H9 (cell line): Measurements from ENCODE around the gene SRRM2. TPM values are rescaled to one million over a fixed set of nuclear protein-coding genes. Genes with fewer than 3 reads are reported as not detected.

Source experiments
- DNase-seq: peaks from one replicate; pipeline ENCODE4 v3.0.0-alpha.2; 2017
- H2AFZ ChIP-seq: one replicate; pipeline ENCODE4 v1.6.1; 2013; ENCODE audit warnings: mild to moderate bottlenecking, low read length, control low read depth, moderate library complexity
- H2AK5ac ChIP-seq: 2 replicates; pipeline ENCODE4 v1.6.1; 2013; ENCODE audit warnings: low read length, control low read depth, mixed read lengths; ENCODE audit not compliant: insufficient read length
- H2BK120ac ChIP-seq: one replicate; pipeline ENCODE4 v1.6.1; 2013; ENCODE audit warnings: low read depth, mild to moderate bottlenecking, low read length, control low read depth, inconsistent platforms; ENCODE audit not compliant: poor library complexity, severe bottlenecking
- H2BK12ac ChIP-seq: 2 replicates; pipeline ENCODE4 v1.6.1; 2013; ENCODE audit warnings: low read length, control low read depth, mixed read lengths, low read depth; ENCODE audit not compliant: insufficient read length
- H2BK15ac ChIP-seq: 2 replicates; pipeline ENCODE4 v1.6.1; 2013; ENCODE audit warnings: low read depth, low read length, control low read depth
- H2BK20ac ChIP-seq: one replicate; pipeline ENCODE4 v1.6.1; 2013; ENCODE audit warnings: low read depth, mild to moderate bottlenecking, low read length, control low read depth, inconsistent platforms; ENCODE audit not compliant: poor library complexity, severe bottlenecking
- H2BK5ac ChIP-seq: 2 replicates; pipeline ENCODE4 v1.6.1; 2013; ENCODE audit warnings: low read length, control low read depth, mixed read lengths; ENCODE audit not compliant: insufficient read length
- H3K14ac ChIP-seq: 2 replicates; pipeline ENCODE4 v1.6.1; 2013; ENCODE audit warnings: low read length, control low read depth; ENCODE audit not compliant: insufficient read depth
- H3K18ac ChIP-seq: 2 replicates; pipeline ENCODE4 v1.6.1; 2013; ENCODE audit warnings: low read depth, mild to moderate bottlenecking, mixed read lengths, low read length, control low read depth; ENCODE audit not compliant: insufficient read length
- H3K23ac ChIP-seq: 2 replicates; pipeline ENCODE4 v1.6.1; 2013; ENCODE audit warnings: low read length, control low read depth, mixed read lengths, low read depth; ENCODE audit not compliant: insufficient read length
- H3K23me2 ChIP-seq: 2 replicates; pipeline ENCODE4 v1.6.1; 2013; ENCODE audit warnings: low read depth, mild to moderate bottlenecking, mixed read lengths, low read length, control low read depth; ENCODE audit not compliant: insufficient read length, poor library complexity, severe bottlenecking
- H3K27ac ChIP-seq: 2 replicates; pipeline ENCODE4 v1.5.1; 2013; ENCODE audit warnings: low read length, control low read depth, mixed read lengths, low read depth; ENCODE audit not compliant: insufficient read length
- H3K27me3 ChIP-seq: 2 replicates; pipeline ENCODE4 v1.6.1; 2013; ENCODE audit warnings: low read length, control low read depth, inconsistent platforms; ENCODE audit not compliant: insufficient read depth
- H3K4ac ChIP-seq: 2 replicates; pipeline ENCODE4 v1.6.1; 2013; ENCODE audit warnings: low read depth, mild to moderate bottlenecking, control low read depth, inconsistent platforms, low read length, moderate library complexity
- H3K4me1 ChIP-seq: 2 replicates; pipeline ENCODE4 v1.6.1; 2013; ENCODE audit warnings: low read length, control low read depth, inconsistent platforms; ENCODE audit not compliant: insufficient read depth
- H3K4me2 ChIP-seq: 2 replicates; pipeline ENCODE4 v1.6.1; 2013; ENCODE audit warnings: low read length, control low read depth, mixed read lengths; ENCODE audit not compliant: insufficient read length, insufficient read depth
- H3K56ac ChIP-seq: 2 replicates; pipeline ENCODE4 v1.6.1; 2013; ENCODE audit warnings: low read depth, mild to moderate bottlenecking, mixed read lengths, low read length, control low read depth; ENCODE audit not compliant: insufficient read length
- H3K79me1 ChIP-seq: 2 replicates; pipeline ENCODE4 v1.6.1; 2013; ENCODE audit warnings: low read depth, mild to moderate bottlenecking, moderate library complexity, low read length, control low read depth, inconsistent platforms; ENCODE audit not compliant: insufficient read depth, poor library complexity, severe bottlenecking
- H3K79me2 ChIP-seq: 2 replicates; pipeline ENCODE4 v1.6.1; 2013; ENCODE audit warnings: low read length, control low read depth, inconsistent platforms; ENCODE audit not compliant: insufficient read depth
- H3K9ac ChIP-seq: 2 replicates; pipeline ENCODE4 v1.6.1; 2013; ENCODE audit warnings: low read length, control low read depth, mixed read lengths; ENCODE audit not compliant: insufficient read length; ENCODE audit errors: extremely low read depth
- H3K9me3 ChIP-seq: one replicate; pipeline ENCODE4 v1.6.1; 2013; ENCODE audit warnings: low read depth, low read length, inconsistent platforms; ENCODE audit not compliant: control insufficient read depth
- H3T11ph ChIP-seq: one replicate; pipeline ENCODE4 v1.6.1; 2013; ENCODE audit warnings: mild to moderate bottlenecking, low read length, control low read depth, inconsistent platforms
- H4K20me1 ChIP-seq: one replicate; pipeline ENCODE4 v1.6.1; 2013; ENCODE audit not compliant: control insufficient read depth, insufficient read length, insufficient read depth
- H4K5ac ChIP-seq: 2 replicates; pipeline ENCODE4 v1.6.1; 2013; ENCODE audit warnings: low read depth, mild to moderate bottlenecking, mixed read lengths, low read length, control low read depth; ENCODE audit not compliant: insufficient read length
- H4K8ac ChIP-seq: replicated peaks from 2 replicates; pipeline ENCODE4 v1.6.1; 2013; ENCODE audit warnings: low read length, control low read depth, mixed read lengths, low read depth; ENCODE audit not compliant: insufficient read length
- H4K91ac ChIP-seq: 2 replicates; pipeline ENCODE4 v1.6.1; 2013; ENCODE audit warnings: low read depth, mild to moderate bottlenecking, moderate library complexity, mixed read lengths, low read length, control low read depth; ENCODE audit not compliant: insufficient read length
- H3K27ac Mint-ChIP-seq, 3 experiments: 2 replicates in 2 of 3; 3 replicates in 1 of 3; pipeline ENCODE4 v1.8.0; 2020 to 2021; ENCODE audit warnings: mixed read lengths in 3 of 3, mild to moderate bottlenecking in 1 of 3, moderate library complexity in 1 of 3
- H3K27me3 Mint-ChIP-seq: 2 replicates; pipeline ENCODE4 v1.8.0; 2021; ENCODE audit warnings: low read depth, mild to moderate bottlenecking, moderate library complexity, mixed read lengths
- H3K36me3 Mint-ChIP-seq, 3 experiments: 2 replicates in 2 of 3; 3 replicates in 1 of 3; pipeline ENCODE4 v1.8.0; 2020 to 2021; ENCODE audit warnings: low read depth in 3 of 3, mixed read lengths in 3 of 3; ENCODE audit not compliant: insufficient read depth in 1 of 3
- H3K4me1 Mint-ChIP-seq, 2 experiments: 2 replicates each; pipeline ENCODE4 v1.8.0; 2020; ENCODE audit warnings: mixed read lengths in 2 of 2
- H3K4me3 Mint-ChIP-seq, 2 experiments: 2 replicates in 1 of 2; 3 replicates in 1 of 2; pipeline ENCODE4 v1.8.0; 2020 to 2021; ENCODE audit warnings: mild to moderate bottlenecking in 2 of 2, mixed read lengths in 2 of 2, moderate library complexity in 1 of 2
- H3K9me3 Mint-ChIP-seq, 2 experiments: 2 replicates in 1 of 2; 3 replicates in 1 of 2; pipeline ENCODE4 v1.8.0; 2020; ENCODE audit warnings: mild to moderate bottlenecking in 2 of 2, mixed read lengths in 2 of 2, moderate library complexity in 1 of 2
- CTCF ChIP-seq: fragments of 200-600 bp; sonication (generic); conservative IDR thresholded peaks from 3 replicates; pipeline ENCODE4 v1.8.0; 2021; ENCODE audit warnings: antibody characterized with exemption, mild to moderate bottlenecking
- WGBS: extraction: QIAGEN DNeasy Blood & Tissue Kit; methylation state at CpG from one replicate; pipeline ENCODE4 v1.1.7; 2013; ENCODE audit warnings: missing lambda C conversion rate, low lambda C conversion rate, mixed read lengths; ENCODE audit not compliant: insufficient read length; ENCODE audit errors: extremely low coverage; 5-methylcytosine and 5-hydroxymethylcytosine counted together
- total RNA-seq: library from RNA; stranded (reverse); gene quantifications from 2 replicates; pipeline ENCODE4 v1.2.1, GENCODE V29; 2021

Gene SRRM2
- total RNA-seq, 1 experiment from 2014 or later: 694 TPM

DNA sequence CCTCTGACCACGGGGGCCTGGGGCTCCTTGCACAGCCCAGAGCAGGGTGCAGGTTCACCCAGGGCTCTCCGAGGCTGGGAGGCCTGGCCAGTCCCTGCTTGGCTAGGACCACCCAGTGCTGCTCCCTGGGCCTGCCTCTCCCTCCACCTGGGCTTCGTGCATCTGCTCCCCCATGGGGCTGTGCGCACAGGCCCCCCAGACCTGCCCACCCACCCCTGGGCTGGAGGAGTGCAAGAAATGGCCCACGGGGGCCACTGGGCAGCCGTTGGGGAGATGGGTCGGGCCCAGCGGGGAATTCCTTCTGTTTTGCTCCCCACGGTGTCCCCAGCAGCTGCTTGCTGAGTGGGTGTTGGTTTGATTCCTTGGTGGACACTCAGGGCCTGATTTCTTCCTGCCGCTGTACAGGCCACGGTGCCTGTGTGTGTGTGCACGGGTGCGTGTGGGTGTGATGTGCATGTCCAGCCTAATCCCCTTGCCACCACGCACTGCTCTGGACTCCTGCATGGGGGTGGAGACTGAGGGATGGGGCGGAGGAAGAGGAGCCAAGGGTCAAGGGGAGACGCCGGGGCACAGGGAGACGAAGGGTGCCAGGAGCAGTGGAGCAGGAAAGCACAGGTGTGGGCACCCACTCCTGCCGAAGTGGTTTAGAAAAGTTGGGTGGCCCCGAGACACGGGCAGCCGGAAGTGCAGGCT lies 40.9 kb upstream of the SRRM2 start:
- no CpG with 5 or more reads among the region's 22 CpGs for WGBS
- H4K8ac ChIP-seq: no peak overlapping the region
- no peaks in the 10 kb centered on the region for H3K23me2 ChIP-seq
- H3K4me2 ChIP-seq: no peak overlapping the region
- H3K14ac ChIP-seq: no peak overlapping the region
- no peak overlapping the region for H3K4ac ChIP-seq
- no peak overlapping the region for H3K18ac ChIP-seq
- no peak for TF ChIP-seq CTCF
- H3K79me2 ChIP-seq: no peaks in the 10 kb centered on the region
- no peak overlapping the region for H3K23ac ChIP-seq
- no peak overlapping the region for H3K56ac ChIP-seq
- H4K91ac ChIP-seq: no peak overlapping the region
- H4K5ac ChIP-seq: no peak overlapping the region
- H3K9ac ChIP-seq: no peak overlapping the region
- no peak overlapping the region for H2BK5ac ChIP-seq
- Mint-ChIP-seq H3K27me3 (peaks cover 2% of the 10 kb centered on the region), H3K27ac (peak overlapping the region in 2 of 3 experiments; percentile 42 to 61; a peak in 3 of 7 replicates), H3K4me1 (peaks cover 0 to 5% of the 10 kb centered on the region in 2 experiments; a peak in 2 of 4 replicates), H3K4me3 (no peak overlapping the region), H3K9me3 (no peaks in the 10 kb centered on the region), H3K36me3 (peaks cover 0 to 16% (median 16%) of the 10 kb centered on the region in 3 experiments; a peak in 5 of 7 replicates)
- H3K79me1 ChIP-seq: no peaks in the 10 kb centered on the region
- no peaks in the 10 kb centered on the region for H3K9me3 ChIP-seq
- H3K27me3 ChIP-seq: no peaks in the 10 kb centered on the region
- no peak for DNase-seq
- no peak overlapping the region for H3T11ph ChIP-seq
- H2BK15ac ChIP-seq: no peak overlapping the region; the same call in 1 of the 2 replicates
- no peak overlapping the region for H2BK12ac ChIP-seq
- H4K20me1 ChIP-seq: no peaks in the 10 kb centered on the region
- no peak overlapping the region for H2AK5ac ChIP-seq
- no peak overlapping the region for H2BK20ac ChIP-seq
- no peak overlapping the region for H2AFZ ChIP-seq
- no peak overlapping the region for H3K27ac ChIP-seq
- no peak overlapping the region for H2BK120ac ChIP-seq
- H3K4me1 ChIP-seq: no peaks in the 10 kb centered on the region
